G401 (cell line): ENCODE measurements around the gene ZNF865. TPM values are rescaled to one million over a fixed set of nuclear protein-coding genes. Genes with fewer than 3 reads are reported as not detected.
"Not testable (repeated sequence)": the region's sequence is repeated elsewhere in the genome, so short reads cannot be mapped to it uniquely, and the experiment has no call there.

ENCODE experiments used
- DNase-seq: peaks from one replicate; pipeline ENCODE4 v3.0.0-alpha.2; 2015; ENCODE audit warnings: low spot score
- in situ Hi-C: cut with HindIII; loops from 2 replicates; pipeline ENCODE4 v1.10.0; 2016; ENCODE audit warnings: low sequenced_read_pairs, mixed read lengths
- total RNA-seq: library from RNA; depleted of rRNA; stranded (reverse); fragments of >200 nt; shearing (Covaris generic); gene quantifications from 2 replicates; pipeline ENCODE4 v1.2.3, GENCODE V29; 2014; rRNA removed

ZNF865 gene
- 1.6 and 1.7 TPM in 2 replicates for total RNA-seq

DNA sequence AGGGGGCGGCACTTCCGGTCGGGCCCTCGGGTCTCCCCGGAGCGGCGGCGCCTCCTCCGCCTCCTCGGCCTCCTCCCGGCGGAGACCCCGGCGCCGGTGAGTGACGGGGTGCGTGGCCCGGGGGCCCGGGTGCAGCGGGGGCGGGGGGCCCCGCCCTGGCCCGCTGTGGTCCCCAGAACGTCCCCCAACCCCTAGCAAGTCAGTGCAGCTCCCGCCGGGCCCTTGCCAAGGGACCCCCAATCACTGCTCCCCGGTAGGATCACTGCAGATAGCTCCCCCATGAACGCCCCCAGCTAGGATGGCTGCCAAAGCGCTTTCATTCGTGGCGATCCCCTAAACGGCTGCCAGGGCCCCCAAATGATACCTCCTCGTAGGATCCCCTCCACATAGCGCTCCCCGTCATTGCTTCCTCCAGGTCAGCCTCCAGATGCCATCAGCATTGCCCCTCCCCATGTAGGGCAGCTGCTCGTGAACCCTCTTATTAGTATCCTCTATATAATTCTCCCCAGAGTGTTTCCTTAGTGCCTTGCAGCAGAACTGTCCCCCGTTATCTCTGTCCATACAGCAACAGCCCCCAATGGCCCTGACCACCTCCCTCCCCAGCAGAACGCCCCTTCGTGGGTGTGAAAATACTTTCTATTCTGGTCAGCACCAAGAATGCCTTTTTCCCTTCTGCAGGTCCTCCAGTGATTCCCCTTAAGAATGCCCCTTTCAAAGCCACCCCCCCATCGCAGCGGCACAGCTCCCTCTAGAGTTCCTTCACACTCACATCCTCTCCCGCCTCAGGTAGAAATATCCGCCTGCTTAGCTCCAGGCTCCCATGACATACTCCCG is at the start of gene ZNF865:
ZNF865 (plus strand) TSS at position 11 of the 834 bp plus-strand sequence. CDS start 7,972 bp downstream, outside the sequence.
- DNase-seq = peak; percentile 94
- in situ Hi-C loops = no loop called here

DNA sequence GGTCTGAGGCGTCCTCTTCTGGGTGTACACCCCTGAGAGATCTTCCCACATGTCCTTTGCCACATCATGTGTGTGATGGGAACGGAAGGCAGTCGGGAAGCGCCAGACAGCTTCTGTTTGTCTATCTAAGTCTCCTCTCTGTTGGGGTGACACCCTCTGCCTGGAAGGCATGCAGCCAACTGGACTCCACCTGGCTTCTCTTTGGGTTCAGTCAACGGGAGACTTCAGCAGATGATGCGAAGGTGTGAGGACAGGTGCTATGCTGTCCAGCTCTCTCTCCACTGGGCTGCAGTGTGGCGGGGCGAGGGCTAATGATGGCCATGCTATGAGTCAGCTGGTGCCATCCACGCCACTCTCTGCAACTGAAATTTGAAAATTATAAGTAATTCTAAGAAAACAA is 45.8 kb upstream of the ZNF865 start:
- DNase-seq = peak; percentile 69
- in situ Hi-C loops = no loop called here

DNA sequence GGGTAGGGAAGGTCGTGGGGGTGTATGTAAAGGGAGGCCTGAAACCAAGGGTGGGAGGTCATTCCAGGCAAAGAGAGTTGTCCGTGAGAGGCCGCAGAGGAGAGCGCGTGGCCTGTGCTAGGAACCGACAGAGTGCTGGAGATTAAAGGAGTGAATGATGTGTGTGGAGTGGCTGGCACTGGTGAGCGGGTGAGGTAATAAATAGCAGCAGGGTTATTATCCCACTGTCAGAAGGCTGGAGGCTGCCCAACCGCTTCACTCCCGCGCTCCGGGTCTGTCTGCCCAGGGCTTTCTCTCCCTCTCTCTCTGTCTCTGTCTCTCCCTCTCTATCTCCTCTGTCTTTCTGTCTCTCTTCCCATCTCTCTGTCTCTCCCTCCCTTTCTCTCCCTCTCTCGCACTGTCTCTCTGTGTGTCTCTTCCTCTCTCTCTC is 42.2 kb upstream of the ZNF865 start:
- in situ Hi-C loops = no loop called here
- peak; percentile 97 for DNase-seq

DNA sequence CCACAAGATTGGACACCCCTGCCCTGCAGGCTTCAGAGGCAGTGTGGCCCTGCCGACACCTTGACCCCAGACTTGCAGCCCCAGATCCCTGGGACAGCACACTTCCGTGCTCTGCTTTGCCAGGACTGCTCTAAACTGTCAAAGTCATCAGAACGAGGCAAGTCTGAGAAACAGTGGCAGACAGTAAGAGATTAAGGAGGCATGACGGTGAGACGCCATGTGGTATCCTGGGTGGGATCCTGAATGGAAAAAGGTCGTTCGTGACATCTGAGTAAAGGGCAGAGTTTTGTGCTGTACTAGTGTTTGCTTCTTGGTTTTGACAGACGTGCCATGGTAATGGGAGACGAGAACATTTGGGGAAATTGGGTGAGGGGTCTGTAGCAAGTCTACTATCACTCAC is 38.6 kb upstream of the ZNF865 start:
- DNase-seq = no peak
- in situ Hi-C loops = no loop called here

DNA sequence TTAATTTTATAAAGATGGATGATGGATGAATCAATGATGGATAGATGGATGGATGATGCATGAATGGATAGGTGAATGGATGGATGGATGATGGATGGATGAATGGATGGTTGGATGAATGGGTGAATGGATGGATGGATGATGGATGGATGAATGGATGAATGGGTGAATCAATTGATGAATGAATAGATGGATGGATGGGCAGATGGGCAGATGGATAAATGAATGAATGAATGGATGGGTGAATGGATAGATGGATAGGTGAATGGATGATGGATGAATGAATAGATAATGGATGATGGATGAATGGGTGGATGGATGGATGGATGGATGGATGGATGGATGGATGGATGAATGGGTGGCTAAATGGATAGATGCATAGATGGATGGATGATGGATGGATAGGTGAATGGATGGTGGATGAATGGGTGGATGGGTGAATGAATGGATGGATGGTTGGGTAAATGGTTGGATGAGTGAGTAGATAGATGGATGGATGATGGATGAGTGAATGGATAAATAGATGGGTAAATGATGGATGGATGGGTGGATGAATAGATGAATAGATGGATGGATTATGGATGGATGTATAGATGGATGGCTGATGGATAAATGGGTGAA is 37.6 kb upstream of the ZNF865 start:
- in situ Hi-C loops = no loop called here
- no peak for DNase-seq

DNA sequence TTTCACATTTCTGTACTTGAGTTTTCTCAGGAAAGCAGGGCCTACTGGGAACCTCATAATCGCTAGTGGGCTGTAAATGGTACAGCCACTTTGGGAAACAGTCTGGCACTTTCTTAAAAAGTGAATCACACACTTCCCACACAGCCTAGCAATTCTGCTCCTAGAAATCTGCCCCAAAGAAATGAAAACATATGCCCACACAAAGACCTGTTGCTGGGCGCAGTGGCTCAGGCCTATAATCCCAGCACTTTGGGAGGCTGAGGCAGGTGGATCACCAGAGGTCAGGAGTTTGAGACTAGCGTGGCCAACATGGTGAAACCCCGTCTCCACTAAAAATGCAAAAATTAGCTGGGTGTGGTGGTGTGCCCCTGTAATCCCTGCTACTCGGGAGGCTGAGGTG is 36.0 kb upstream of the ZNF865 start:
- DNase-seq, in situ Hi-C loops: not testable (repeated sequence)

DNA sequence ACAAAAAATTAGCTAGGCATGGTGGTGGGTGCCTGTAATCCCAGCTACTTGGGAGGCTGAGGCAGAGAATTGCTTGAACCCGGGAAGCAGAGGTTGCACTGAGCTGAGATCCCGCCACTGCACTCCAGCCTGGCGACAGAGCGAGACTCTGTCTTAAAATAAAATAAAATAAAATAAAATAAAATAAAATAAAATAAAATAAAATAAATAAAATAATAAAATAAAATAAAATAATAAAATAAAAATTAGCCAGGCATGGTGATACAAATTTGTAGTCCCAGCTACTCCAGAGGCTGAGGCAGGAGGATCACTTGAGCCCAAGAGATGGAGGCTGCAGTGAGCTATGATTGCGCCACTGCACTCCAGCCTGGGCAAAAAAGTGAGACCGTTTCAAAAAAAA is 31.5 kb upstream of the ZNF865 start:
- in situ Hi-C loops, DNase-seq: not testable (repeated sequence)

DNA sequence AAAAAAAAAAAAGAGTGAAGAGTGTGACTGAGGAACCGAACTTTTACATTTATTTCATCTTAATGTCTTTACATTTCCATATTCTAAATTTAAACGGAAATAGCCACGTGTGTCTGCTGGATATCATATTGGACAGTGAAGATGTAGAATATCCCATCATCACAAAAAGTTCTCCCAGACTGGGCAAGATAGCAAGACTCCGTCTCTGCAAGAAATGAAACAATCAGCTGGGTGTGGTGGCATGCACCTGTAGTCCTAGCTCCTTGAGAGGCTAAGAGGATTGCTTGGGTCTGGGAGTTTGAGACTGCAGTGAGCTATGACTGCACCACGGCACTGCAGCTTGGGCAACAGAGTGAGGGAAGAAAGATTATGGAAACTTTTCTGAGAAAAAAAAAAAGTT is 28.7 kb upstream of the ZNF865 start:
- DNase-seq = no peak
- in situ Hi-C loops = no loop called here

DNA sequence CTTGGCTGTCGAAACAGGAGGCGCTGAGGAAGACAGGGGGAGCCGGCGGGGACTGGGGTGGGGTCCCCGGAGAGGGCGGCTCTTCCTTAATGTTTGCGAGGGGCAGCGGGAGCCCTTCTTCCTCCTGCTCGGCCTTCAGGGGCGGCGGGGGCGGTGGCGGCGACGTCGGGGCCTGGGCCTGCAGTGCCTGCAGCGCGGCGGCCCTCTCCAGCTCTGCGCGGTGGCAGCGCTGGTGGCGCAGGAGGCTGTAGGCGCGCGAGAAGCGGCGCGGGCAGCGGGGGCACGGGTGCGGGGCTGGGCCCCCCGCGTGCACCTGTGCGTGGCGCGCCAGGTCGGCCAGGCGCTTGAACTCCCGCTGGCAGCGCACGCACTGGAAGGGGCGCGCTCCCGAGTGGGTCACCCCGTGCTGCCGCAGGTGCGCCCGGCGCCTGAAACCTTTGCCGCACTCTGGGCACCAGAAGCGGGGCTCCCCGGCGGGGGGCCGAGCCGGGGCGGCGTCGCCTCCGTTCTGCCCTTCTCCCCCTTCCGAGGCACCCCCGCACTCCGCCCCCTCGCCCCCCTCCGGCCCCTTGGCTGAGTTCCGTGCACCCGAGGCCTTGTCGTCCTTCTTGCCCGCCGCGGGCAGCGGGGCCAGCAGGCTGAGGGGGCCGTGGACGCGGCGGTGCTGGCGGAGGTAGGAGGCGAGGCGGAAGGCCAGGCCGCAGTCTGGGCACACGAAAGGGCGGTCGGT is 27.3 kb upstream of the ZNF865 start:
- DNase-seq = no peak
- in situ Hi-C loops = no loop called here

DNA sequence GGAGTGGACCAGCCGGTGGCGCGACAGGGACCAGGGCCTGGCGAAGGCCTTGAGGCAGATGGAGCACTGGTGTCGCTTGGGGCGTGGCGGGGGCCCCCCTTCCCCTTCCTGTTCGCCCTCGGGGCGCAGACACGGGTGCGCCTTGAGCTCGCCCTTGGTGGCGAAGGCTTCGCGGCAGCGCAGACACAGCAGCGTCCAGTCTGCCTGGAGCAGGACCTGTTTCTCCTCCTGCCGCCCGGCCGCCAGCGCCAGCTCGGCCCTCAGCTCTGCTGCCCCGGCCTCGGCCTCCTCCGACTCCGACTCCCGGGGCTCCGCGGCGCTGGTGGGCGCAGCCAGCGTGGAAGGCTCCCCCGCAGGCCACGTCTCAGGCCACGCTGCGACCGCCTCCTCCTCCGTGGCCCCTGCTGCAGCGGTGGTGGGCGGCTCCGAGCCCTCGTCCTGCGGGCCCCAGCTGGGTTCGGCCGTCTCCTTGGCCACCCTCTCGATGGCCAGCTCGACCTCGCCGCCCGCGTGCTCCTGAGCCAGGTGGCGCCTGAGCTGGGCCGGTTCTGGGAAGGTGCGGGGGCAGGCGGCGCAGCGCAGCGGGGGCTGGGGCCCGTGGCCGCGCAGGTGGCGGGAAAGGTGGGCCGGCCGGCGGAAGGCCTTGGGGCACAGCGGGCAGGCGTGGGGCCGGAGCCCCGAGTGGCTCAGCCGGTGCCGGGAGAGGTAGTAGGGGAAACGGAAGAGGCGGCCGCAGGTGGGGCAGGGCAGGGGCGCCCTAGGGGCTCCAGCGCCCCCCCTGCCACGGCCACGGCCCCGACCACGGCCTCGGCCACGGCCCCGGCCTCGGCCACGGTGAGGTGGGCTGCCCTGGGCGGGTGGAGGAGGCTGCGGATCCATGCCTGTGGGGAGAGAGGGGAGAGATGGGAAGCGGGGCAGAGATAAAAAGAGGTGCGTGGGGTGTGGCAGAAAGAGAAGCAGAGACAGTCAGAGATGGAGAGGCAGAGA is 26.4 kb upstream of the ZNF865 start:
- DNase-seq = no peak
- in situ Hi-C loops = no loop called here

DNA sequence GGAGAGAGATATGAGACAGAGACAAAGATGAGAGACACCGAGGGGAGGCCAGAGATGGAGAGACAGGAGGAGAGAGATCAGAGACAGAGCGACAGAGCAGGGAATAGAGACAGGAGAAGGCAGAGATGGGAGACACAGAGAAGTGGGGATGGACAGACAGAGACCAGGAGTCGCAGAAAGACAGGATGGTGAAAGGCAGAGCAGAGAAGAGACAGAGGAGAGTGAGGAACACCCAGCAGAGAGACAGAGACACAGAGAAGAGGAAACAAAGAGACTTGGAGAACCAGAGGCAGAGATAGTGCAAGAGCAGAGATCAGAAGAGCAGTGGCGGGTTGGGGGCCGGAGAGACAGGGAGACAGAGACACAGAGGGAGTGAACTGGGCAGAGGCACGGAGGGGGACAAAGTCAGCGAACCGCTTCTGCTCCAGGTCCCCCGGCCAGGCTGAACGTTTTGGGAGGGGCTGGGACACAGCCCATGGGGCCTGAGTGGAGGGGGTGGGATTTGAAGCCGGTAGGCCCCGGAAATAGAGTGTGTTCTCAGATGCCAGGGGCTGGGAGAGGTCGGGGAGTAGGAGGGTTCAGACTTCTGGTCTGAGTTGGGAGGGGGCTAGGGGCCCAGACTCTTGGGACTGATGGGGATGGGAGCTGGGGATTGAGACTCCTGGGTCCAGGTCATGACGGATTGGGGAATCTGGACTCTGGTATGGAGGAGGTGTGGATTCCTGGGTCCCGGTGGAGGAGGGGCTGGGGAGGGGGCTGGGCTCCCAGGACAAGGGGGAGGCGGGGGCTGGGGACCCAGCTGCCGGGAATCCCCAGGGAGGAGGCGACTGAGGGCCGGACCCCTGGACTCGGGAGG is 25.5 kb upstream of the ZNF865 start:
- in situ Hi-C loops = no loop called here
- peak; percentile 40 for DNase-seq

DNA sequence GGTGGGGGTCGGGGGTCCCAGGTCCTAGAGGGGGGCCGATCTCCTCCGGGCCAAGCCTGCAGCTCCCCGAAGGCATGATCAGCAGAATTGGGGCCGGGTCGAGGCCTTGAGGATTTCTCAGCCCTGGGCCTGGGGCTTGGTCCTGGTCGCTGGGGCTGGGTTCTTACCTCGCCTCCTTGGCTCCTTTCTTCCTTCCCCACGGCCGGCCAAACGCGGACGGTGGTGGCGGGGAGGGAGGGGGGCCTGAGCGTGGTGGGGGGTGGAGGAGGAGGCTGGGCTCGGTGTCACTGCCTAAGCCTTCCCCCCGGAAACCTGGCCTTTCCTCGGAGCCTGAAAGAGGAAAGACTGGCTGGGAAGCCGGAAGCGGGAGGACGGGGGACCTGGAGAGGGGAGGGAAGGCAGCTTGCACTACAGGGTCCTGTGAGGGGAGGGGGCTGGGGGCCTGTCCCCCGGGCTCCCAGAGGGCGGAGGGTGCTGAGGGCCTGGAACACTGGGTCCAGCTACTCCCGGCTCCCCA is 24.8 kb upstream of the ZNF865 start, which contains the start of gene ZNF579:
ZNF579 (minus strand) TSS at position 221 of the 517 bp plus-strand sequence. CDS start 1,209 bp downstream, outside the sequence.
- peak; percentile 93 for DNase-seq
- in situ Hi-C loops = no loop called here

DNA sequence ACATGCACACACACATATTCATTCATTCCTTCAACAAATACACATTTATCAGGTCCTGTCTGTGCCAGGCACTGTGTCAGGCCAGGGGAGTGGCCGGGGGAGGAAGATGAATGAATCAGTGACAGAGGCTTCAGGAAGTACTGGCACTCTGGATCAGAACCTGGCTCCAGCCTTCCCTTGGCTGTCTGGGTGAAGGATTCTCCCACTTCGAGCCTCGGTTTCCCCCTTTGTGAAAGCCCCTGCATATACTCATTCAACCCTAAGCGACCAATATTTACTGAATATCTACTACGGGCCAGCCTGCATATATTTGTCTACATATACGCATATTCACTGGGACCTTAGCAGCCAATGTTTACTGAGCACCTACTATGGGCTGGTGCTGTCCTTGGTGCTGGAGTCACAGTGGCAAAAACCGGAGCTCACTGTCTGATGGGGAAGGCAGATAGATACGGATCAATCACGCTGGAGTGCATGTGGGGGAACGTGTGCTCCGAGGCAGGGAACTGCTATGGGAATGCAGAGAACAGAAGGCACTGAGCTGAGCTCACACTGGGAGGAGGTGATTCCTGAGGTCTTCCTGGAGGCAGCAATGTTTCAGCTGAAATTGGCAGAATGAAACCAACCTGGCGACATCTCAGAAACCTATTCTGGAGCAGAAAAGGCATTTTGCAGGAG is 24.2 kb upstream of the ZNF865 start:
- no peak for DNase-seq
- in situ Hi-C loops = no loop called here

DNA sequence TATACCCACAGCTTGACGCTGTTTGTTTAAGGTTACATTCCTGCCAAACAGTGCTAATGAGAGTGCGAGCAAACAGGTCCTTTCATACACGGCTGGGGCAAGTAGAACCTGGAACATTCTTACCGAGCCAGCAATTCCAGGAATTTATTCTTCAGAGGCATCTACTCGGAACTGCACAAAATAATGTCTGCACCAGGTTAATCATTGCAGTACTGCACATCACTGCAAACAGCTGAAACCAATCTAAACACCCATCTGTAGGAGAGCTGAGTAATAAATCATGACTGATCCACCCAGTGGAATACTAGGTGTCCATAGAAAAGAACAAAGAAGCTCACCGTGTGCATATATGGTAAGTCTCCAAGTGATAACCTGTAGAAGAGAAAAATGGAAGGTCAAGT is 23.6 kb upstream of the ZNF865 start:
- in situ Hi-C loops = no loop called here
- no peak for DNase-seq

DNA sequence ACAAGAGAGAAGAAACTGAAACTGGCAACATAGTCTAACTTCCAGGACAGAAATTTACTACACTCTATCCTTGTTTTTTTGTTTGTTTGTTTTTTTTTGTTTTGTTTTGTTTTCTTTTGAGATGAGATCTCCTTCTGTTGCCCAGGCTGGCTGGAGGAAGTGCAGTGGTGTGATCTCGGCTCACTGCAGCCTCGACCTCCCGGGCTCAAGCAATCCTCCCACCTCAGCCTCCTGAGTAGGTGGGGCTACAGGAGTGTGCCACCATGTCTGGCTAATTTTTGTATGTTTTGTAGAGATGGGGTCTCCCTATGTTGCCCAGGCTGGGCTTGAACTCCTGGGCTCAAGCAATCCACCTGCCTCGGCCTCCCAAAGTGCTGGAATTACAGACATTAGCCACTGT is 23.2 kb upstream of the ZNF865 start:
- in situ Hi-C loops, DNase-seq: not testable (repeated sequence)

DNA sequence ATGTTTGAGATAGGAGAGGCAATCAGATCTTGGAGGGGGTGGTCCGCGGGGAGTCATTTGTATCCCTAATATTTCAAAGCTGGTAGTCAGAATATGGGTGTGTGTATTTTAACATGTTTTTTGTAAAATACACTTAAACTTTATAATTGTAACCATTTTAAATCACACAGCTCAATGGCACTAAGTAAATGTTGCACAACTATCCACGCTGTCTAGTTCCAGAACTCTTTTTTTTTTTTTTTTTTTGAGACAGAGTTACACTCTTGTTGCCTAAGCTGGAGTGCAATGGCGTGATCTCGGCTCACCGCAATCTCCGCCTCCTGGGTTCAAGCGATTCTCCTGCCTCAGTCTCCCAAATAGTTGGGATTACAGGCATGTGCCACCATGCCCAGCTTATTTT is 21.6 kb upstream of the ZNF865 start:
- DNase-seq, in situ Hi-C loops: not testable (repeated sequence)

DNA sequence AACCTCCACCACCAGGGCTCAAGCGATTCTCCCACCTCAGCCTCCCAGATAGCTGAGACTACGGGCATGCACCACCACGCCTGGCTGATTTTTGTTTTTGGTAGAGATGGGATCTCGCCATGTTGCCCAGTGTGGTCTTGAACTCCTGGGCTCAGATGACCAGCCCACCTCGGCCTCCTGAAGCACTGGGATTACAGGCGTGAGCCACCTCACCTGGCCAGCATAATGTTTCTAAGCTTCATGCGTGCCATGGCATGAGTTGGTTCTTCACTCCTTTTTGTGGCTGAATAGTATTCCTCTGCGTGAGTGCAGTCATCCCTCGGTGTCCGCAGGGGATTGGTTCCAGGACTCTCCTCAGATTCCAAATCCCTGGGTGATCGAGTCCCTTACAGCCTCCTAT is 20.6 kb upstream of the ZNF865 start:
- no peak for DNase-seq
- in situ Hi-C loops = no loop called here
